ENCODE data around the gene HBG2. TPM values are rescaled to one million over a fixed set of nuclear protein-coding genes. Genes with fewer than 3 reads are reported as not detected.
"Not testable (repeated sequence)": the region's sequence is repeated elsewhere in the genome, so short reads cannot be mapped to it uniquely, and the experiment has no call there.

Gene HBG2
- total and polyA plus RNA-seq, 8 donors: 1,963 to 7,853 (median 3,552) TPM; not detected in 2

DNA sequence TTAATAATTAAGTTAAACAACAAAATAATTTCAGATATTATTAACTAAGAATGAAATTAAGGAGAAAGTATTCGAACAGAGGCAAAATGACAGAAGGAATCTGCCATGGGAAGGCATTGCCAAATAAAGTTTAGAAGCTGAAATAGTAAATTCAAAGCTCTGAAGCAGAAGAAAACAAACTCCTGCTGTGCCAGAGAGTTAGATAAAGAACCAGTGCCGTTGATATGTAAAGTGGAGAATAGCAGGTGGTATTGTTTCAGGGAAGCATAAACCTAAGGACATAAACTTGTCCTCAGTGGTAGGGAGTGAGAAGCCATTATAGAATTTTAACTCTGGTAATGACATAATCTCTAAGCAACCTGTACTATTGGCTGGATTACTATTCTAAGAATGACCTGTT lies 2.7 kb upstream of the HBG2 start:
- no peak for ATAC-seq
- Histone ChIP-seq H3K36me3 (no peaks in the 10 kb centered on the region), H3K9me3 (peaks cover 0 to 7% of the 10 kb centered on the region in 2 donors), H3K4me3 (no peak overlapping the region), H3K4me1 (no peaks in the 10 kb centered on the region), H3K27ac (no peak overlapping the region), H3K27me3 (no peaks in the 10 kb centered on the region)
- TF ChIP-seq, protein P1, sequence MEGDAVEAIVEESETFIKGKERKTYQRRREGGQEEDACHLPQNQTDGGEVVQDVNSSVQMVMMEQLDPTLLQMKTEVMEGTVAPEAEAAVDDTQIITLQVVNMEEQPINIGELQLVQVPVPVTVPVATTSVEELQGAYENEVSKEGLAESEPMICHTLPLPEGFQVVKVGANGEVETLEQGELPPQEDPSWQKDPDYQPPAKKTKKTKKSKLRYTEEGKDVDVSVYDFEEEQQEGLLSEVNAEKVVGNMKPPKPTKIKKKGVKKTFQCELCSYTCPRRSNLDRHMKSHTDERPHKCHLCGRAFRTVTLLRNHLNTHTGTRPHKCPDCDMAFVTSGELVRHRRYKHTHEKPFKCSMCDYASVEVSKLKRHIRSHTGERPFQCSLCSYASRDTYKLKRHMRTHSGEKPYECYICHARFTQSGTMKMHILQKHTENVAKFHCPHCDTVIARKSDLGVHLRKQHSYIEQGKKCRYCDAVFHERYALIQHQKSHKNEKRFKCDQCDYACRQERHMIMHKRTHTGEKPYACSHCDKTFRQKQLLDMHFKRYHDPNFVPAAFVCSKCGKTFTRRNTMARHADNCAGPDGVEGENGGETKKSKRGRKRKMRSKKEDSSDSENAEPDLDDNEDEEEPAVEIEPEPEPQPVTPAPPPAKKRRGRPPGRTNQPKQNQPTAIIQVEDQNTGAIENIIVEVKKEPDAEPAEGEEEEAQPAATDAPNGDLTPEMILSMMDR (IDR thresholded peaks at IDR 0.05): no peak
- intact Hi-C loops (cut with DNase I): no loop called here
- no peak for DNase-seq

DNA sequence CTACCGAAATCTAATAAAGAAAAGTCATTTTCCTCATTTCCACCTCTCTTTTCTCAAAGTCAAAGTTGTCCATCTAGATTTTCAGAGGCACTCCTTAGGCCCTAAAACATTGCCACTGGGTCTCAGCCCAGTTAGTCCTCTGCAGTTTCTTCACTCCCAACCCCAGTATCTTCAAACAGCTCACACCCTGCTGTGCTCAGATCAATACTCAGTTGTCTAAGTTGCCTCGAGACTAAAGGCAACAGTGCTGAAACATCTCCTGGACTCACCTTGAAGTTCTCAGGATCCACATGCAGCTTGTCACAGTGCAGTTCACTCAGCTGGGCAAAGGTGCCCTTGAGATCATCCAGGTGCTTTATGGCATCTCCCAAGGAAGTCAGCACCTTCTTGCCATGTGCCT lies 558 bp downstream of the HBG2 start:
- H3K27ac ChIP-seq; ATAC-seq; intact Hi-C loops (cut with DNase I); H3K4me1 ChIP-seq; H3K4me3 ChIP-seq; H3K9me3 ChIP-seq; DNase-seq; H3K27me3 ChIP-seq; H3K36me3 ChIP-seq: not testable (repeated sequence)

DNA sequence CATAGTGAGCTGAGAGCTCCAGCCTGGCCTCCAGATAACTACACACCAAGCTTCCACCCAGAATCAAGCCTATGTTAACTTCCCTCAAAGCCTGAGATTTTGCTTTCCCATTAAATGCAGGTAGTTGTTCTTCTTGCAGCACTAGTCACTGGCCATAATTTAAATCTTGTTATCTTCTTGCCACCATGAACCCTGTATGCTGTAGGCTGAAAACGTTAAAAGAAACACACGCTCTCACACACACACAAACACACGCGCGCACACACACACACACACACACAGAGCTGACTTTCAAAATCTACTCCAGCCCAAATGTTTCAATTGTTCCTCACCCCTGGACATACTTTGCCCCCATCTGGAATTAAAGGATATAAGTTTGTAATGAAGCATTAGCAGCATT lies 1.1 kb downstream of the HBG2 start:
- DNase-seq; H3K27ac ChIP-seq; intact Hi-C loops (cut with DNase I); H3K27me3 ChIP-seq; H3K36me3 ChIP-seq; ATAC-seq; H3K4me1 ChIP-seq; H3K9me3 ChIP-seq; H3K4me3 ChIP-seq: not testable (repeated sequence)

DNA sequence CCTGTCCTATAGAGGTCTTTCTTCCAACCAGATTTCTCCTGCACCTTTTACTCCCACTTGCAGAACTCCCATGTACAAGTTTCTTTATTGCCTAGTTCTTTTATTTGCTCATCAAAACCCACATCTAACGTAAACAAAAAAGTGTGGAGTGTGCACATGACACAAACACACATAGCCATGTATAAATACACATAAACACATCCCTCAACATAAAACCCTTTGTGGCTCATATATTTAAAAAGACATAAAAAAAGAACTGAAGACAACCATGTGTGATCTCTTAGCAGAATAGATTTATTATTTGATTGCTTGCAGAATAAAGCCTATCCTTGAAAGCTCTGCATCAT lies 1.7 kb downstream of the HBG2 start:
- DNase-seq (no peak), ATAC-seq (no peak)
- Histone ChIP-seq H3K36me3 (no peaks in the 10 kb centered on the region), H3K27me3 (no peaks in the 10 kb centered on the region), H3K27ac (no peak overlapping the region), H3K4me1 (no peaks in the 10 kb centered on the region), H3K4me3 (no peak overlapping the region), H3K9me3 (no peaks in the 10 kb centered on the region)
- TF ChIP-seq, protein P1 (IDR thresholded peaks at IDR 0.05): no peak
- intact Hi-C loops (cut with DNase I): no loop called here

DNA sequence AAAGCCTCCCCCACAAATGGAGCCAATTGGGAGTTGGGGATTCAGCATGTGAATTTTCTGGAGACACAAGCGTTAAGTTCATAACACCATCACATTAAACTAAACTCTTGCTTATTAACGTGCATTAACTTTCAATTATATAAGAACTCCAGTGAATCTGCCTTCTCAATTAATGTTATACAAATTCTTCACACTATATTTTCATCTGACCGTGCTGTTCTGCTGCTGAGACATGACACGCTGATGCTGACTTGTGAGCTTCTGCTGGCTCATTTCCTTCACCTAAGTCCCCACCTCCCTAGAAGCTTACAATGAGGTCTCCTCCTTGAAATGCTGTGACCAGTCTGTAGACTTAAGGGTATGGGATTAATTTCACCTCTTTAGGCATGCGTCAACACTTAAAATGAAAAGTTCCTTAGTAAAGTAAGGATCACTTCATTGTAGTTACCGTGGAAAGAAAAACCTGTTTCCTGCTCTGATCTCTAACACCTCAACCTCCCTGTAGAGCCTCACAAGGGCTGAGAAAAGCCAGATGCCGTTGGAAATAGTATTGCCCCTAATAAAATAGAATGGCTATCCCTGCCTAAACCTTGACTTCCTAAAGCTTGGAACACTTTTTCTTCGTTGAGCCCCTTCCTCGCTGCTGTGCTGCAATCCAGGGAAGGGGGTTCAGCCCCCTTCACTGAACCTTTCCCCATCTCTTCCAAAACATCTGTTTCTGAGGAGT lies 2.2 kb downstream of the HBG2 start:
- no peak for ATAC-seq
- no peak overlapping the region for H3K4me3 ChIP-seq
- intact Hi-C loops (cut with DNase I): no loop called here

DNA sequence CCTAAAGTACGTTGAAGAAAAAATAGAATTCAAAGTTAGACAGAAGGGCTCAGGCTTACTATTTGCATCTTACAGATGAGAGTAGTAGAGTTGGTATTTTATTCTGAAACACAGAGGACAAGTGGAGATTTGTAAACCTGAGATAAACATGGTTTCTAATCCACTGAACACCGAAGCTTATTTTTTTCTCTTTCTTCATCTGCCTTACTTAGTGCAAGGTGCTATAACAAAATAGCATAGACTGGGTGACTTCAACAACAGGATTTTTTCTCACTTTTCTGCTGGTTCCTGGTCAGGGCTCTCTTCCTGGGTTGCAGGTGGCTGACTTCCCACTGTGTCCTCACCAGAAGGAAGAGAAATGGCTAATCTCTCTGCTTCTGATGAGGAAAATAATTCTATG lies 2.8 kb downstream of the HBG2 start:
- ATAC-seq (no peak), DNase-seq (no peak)
- intact Hi-C loops (cut with DNase I): no loop called here
- Histone ChIP-seq H3K36me3 (no peaks in the 10 kb centered on the region), H3K9me3 (no peaks in the 10 kb centered on the region), H3K4me1 (no peaks in the 10 kb centered on the region), H3K27ac (no peak overlapping the region), H3K4me3 (no peak overlapping the region), H3K27me3 (no peaks in the 10 kb centered on the region)
- TF ChIP-seq, protein P1 (IDR thresholded peaks at IDR 0.05): no peak

More for the DNA sequence above, 2.2 kb downstream of the HBG2 start:
- TF ChIP-seq, protein P1 (IDR thresholded peaks at IDR 0.05): no peak
- Histone ChIP-seq H3K36me3 (no peaks in the 10 kb centered on the region), H3K9me3 (no peaks in the 10 kb centered on the region), H3K27me3 (no peaks in the 10 kb centered on the region), H3K27ac (no peak overlapping the region), H3K4me1 (no peaks in the 10 kb centered on the region)
- no peak for DNase-seq

Measured in left lung (tissue), 10 donors.